HCT116 (cell line): Measurements from ENCODE around the gene TIGAR. TPM values are rescaled to one million over a fixed set of nuclear protein-coding genes. Genes with fewer than 3 reads are reported as not detected.

ENCODE experiments used
- ATAC-seq: fragments of 200-7000 bp; cut with Tn5 transposase; 2 replicates; pipeline ENCODE4 v1.9.1; 2020; ENCODE audit warnings: mild to moderate bottlenecking, moderate library complexity
- BruUV-seq: library from RNA; stranded (reverse); fragments of 400-500 nt; replicated peaks from 2 replicates; lab custom pipeline; 2021; lab: Mats Ljungman, UMichigan
- CTCF ChIA-PET: fragments of 300-600 bp; sonication (Branson Sonifier 250); formaldehyde crosslinking; loops from one replicate; lab custom pipeline; 2021; ENCODE audit warnings: antibody characterized with exemption; lab: Charles Lee
- POLR2A ChIA-PET: fragments of 300-600, 350-600 bp; sonication (Branson Sonifier 250); formaldehyde crosslinking; loops from one replicate; lab custom pipeline; 2021; ENCODE audit warnings: antibody characterized with exemption; lab: Charles Lee
- RAD21 ChIA-PET, 2 experiments: fragments of 300-600 bp; sonication (Branson Sonifier 250); formaldehyde crosslinking; loops; one replicate each; lab custom pipeline; 2023; ENCODE audit warnings: low total read pairs in 2 of 2; ENCODE audit not compliant: uncharacterized antibody in 2 of 2, unreplicated experiment in 2 of 2, low non-redundant PET in 1 of 2; lab: Charles Lee
- DNase-seq: peaks from one replicate; pipeline ENCODE4 v3.0.0-alpha.2; 2010; ENCODE audit warnings: low read depth, low spot score
- H2AFZ ChIP-seq: fragments of 200-600 bp; shearing (Covaris generic), sonication (generic); 2 replicates; pipeline ENCODE4 v1.6.1; 2017; ENCODE audit warnings: low read depth, mixed run types, mixed read lengths, antibody characterized with exemption, low read length; ENCODE audit not compliant: poor library complexity, severe bottlenecking
- H3K27ac ChIP-seq: 2 replicates; pipeline ENCODE4 v1.5.1; 2012; ENCODE audit warnings: low read depth, low read length
- H3K27me3 ChIP-seq: fragments of 200-600 bp; sonication (generic); 2 replicates; pipeline ENCODE4 v1.6.1; 2016; ENCODE audit warnings: mixed run types, low read length, mixed read lengths; ENCODE audit not compliant: insufficient read depth
- H3K36me3 ChIP-seq, 2 experiments: fragments of 200-500 bp in 1 of 2; fragments of 200-600 bp in 1 of 2; sonication (Bioruptor generic) in 1 of 2; sonication (generic) in 1 of 2; 2 replicates each; pipeline versions ENCODE4 v1.5.1 to v1.6.1; 2014 to 2016; ENCODE audit warnings: low read length in 2 of 2, inconsistent platforms in 1 of 2, mixed read lengths in 1 of 2, mixed run types in 1 of 2; ENCODE audit not compliant: insufficient read depth in 2 of 2, control insufficient read depth in 1 of 2
- H3K4me1 ChIP-seq, 2 experiments: fragments of 200-600 bp in 1 of 2; sonication (generic) in 1 of 2; 2 replicates each; pipeline versions ENCODE4 v1.5.1 to v1.6.1; 2012 to 2017; ENCODE audit warnings: low read length in 2 of 2, inconsistent platforms in 1 of 2, mild to moderate bottlenecking in 1 of 2, mixed read lengths in 1 of 2, mixed run types in 1 of 2, moderate library complexity in 1 of 2; ENCODE audit not compliant: insufficient read depth in 2 of 2, control insufficient read depth in 1 of 2
- H3K4me2 ChIP-seq: fragments of 200-600 bp; sonication (generic); 2 replicates; pipeline ENCODE4 v1.6.1; 2017; ENCODE audit warnings: mixed run types, low read length, mixed read lengths
- H3K4me3 ChIP-seq, 2 experiments: fragments of 200-600 bp in 1 of 2; sonication (generic) in 1 of 2; replicated peaks in 1 of 2; 2 replicates each; pipeline ENCODE4 v1.5.1; 2011 to 2016; ENCODE audit warnings: low read length in 2 of 2, control low read depth in 1 of 2, low read depth in 1 of 2, mild to moderate bottlenecking in 1 of 2, mixed read lengths in 1 of 2, mixed run types in 1 of 2
- H3K79me2 ChIP-seq: fragments of 200-600 bp; sonication (generic); 2 replicates; pipeline ENCODE4 v1.6.1; 2017; ENCODE audit warnings: mild to moderate bottlenecking, mixed run types, low read length, moderate library complexity, mixed read lengths; ENCODE audit not compliant: insufficient read depth
- H3K9ac ChIP-seq: fragments of 200-600 bp; sonication (generic); 2 replicates; pipeline ENCODE4 v1.6.1; 2016; ENCODE audit warnings: low read length, mixed read lengths
- H3K9me2 ChIP-seq: fragments of 200-600 bp; sonication (generic), shearing (Covaris generic); 2 replicates; pipeline ENCODE4 v1.6.1; 2017; ENCODE audit warnings: mixed run types, mild to moderate bottlenecking, moderate library complexity; ENCODE audit not compliant: insufficient read depth
- H3K9me3 ChIP-seq, 2 experiments: fragments of 200-500 bp in 1 of 2; fragments of 200-600 bp in 1 of 2; sonication (Bioruptor generic) in 1 of 2; sonication (generic) in 1 of 2; 2 replicates each; pipeline ENCODE4 v1.6.1; 2014 to 2017; ENCODE audit warnings: low read length in 2 of 2, mixed read lengths in 2 of 2, inconsistent platforms in 1 of 2, low read depth in 1 of 2, mild to moderate bottlenecking in 1 of 2, mixed run types in 1 of 2, moderate library complexity in 1 of 2; ENCODE audit not compliant: control insufficient read depth in 1 of 2, insufficient read depth in 1 of 2
- H4K20me1 ChIP-seq: fragments of 200-600 bp; sonication (generic), shearing (Covaris generic); 2 replicates; pipeline ENCODE4 v1.6.1; 2017; ENCODE audit warnings: mixed run types, mild to moderate bottlenecking, moderate library complexity; ENCODE audit not compliant: insufficient read depth
- CEBPB ChIP-seq: IDR thresholded peaks from 2 replicates; pipeline ENCODE4 v1.6.1; 2012; ENCODE audit warnings: low read depth
- CTCF ChIP-seq, 3 experiments: fragments of 200-600 bp in 1 of 3; sonication (generic) in 1 of 3; IDR thresholded peaks in 2 of 3; conservative IDR thresholded peaks in 1 of 3; 2 replicates each; pipeline ENCODE4 v1.5.1; 2012 to 2017; ENCODE audit warnings: low read depth in 2 of 3, low read length in 2 of 3, antibody characterized with exemption in 1 of 3, borderline replicate concordance in 1 of 3, control low read depth in 1 of 3, mild to moderate bottlenecking in 1 of 3, mixed read lengths in 1 of 3, mixed run types in 1 of 3, moderate library complexity in 1 of 3; ENCODE audit not compliant: insufficient read depth in 1 of 3
- EGR1 ChIP-seq: IDR thresholded peaks from 2 replicates; pipeline ENCODE4 v1.6.1; 2012; ENCODE audit warnings: low read depth
- ELF1 ChIP-seq: IDR thresholded peaks from 2 replicates; pipeline ENCODE4 v1.6.1; 2012; ENCODE audit warnings: low read depth, borderline replicate concordance
- FOSL1 ChIP-seq: IDR thresholded peaks from 2 replicates; pipeline ENCODE4 v1.6.1; 2012; ENCODE audit warnings: low read depth
- JUND ChIP-seq: IDR thresholded peaks from 2 replicates; pipeline ENCODE4 v1.6.1; 2012
- POLR2A ChIP-seq: IDR thresholded peaks from 2 replicates; pipeline ENCODE4 v1.7.0; 2011; ENCODE audit warnings: borderline replicate concordance; ENCODE audit not compliant: insufficient read depth, insufficient read length; ENCODE audit errors: extremely low read depth
- POLR2AphosphoS5 ChIP-seq: IDR thresholded peaks from 2 replicates; pipeline ENCODE4 v1.6.1; 2011; ENCODE audit warnings: mild to moderate bottlenecking, low read depth, low read length, moderate library complexity
- RAD21 ChIP-seq: IDR thresholded peaks from 2 replicates; pipeline ENCODE4 v1.6.1; 2012; ENCODE audit warnings: low read depth, mild to moderate bottlenecking
- SP1 ChIP-seq: IDR thresholded peaks from 2 replicates; pipeline ENCODE4 v1.6.1; 2012; ENCODE audit warnings: low read depth
- SRF ChIP-seq: IDR thresholded peaks from 2 replicates; pipeline ENCODE4 v1.6.1; 2012; ENCODE audit warnings: low read depth
- YY1 ChIP-seq: IDR thresholded peaks from 2 replicates; pipeline ENCODE4 v1.6.1; 2011; ENCODE audit warnings: low read length, low read depth, moderate library complexity, mild to moderate bottlenecking; ENCODE audit not compliant: insufficient replicate concordance; ENCODE audit errors: extremely low read depth
- ZBTB33 ChIP-seq: IDR thresholded peaks from 2 replicates; pipeline ENCODE4 v1.6.1; 2011; ENCODE audit warnings: mild to moderate bottlenecking, low read length, moderate library complexity; ENCODE audit not compliant: insufficient replicate concordance; ENCODE audit errors: extremely low read depth
- ZFX ChIP-seq: fragments of 450-650 bp; IDR thresholded peaks from 2 replicates; pipeline ENCODE4 v1.6.1; 2017
- ZNF274 ChIP-seq: fragments of 200-500 bp; sonication (Bioruptor generic); IDR thresholded peaks from 2 replicates; pipeline ENCODE4 v1.6.1; 2014; ENCODE audit warnings: mild to moderate bottlenecking, low read depth, low read length, inconsistent platforms
- intact Hi-C: fragments of 100-400 bp; cut with micrococcal nuclease; formaldehyde crosslinking; loops from 2 replicates; pipeline ENCODE4 v1.10.0; 2022
- total RNA-seq: library from RNA; stranded (reverse); gene quantifications from one replicate; pipeline ENCODE4 v1.2.1, GENCODE V29; 2021; ENCODE audit not compliant: unreplicated experiment

Gene TIGAR
- total RNA-seq, 1 experiment from 2014 or later, result 13.7 TPM

GRCh38 chr12:4293299-4293965 lies 27.6 kb upstream of the TIGAR start:
- H4K20me1 ChIP-seq, result no peaks in the 10 kb centered on the region
- ChIA-PET CTCF (no interaction called here), RAD21 (no interaction called here), POLR2A (no interaction called here)
- no peak overlapping the region for H3K4me2 ChIP-seq
- ATAC-seq, result no peak
- no peaks in the 10 kb centered on the region for H3K9me3 ChIP-seq
- no peak for DNase-seq
- no peaks in the 10 kb centered on the region for H3K4me1 ChIP-seq
- H3K36me3 ChIP-seq, result no peaks in the 10 kb centered on the region
- no peak overlapping the region for H3K9ac ChIP-seq
- BruUV-seq, result no TSS peak
- no peak overlapping the region for H3K27ac ChIP-seq
- no peak overlapping the region for H3K4me3 ChIP-seq
- H2AFZ ChIP-seq, result no peak overlapping the region
- peaks cover 5% of the 10 kb centered on the region; the same call in 1 of the 2 replicates for H3K27me3 ChIP-seq
- intact Hi-C loops, result no loop called here
- no peaks in the 10 kb centered on the region for H3K79me2 ChIP-seq
- TF ChIP-seq SP1, result no peak
- TF ChIP-seq RAD21, result no peak
- no peak for TF ChIP-seq CTCF (IDR thresholded peaks at IDR 0.05 in 2 of 3, conservative IDR thresholded peaks at IDR 0.05 in 1 of 3; ENCODE audit: borderline replicate concordance in 1 of 3, insufficient read depth in 1 of 3, low read depth in 2 of 3, low read length in 2 of 3)
- TF ChIP-seq ZFX, result no peak
- no peak for TF ChIP-seq JUND
- no peak for TF ChIP-seq POLR2A
- no peak for TF ChIP-seq ELF1
- no peak for TF ChIP-seq ZBTB33
- no peak for TF ChIP-seq SRF
- no peak for TF ChIP-seq ZNF274
- TF ChIP-seq FOSL1, result no peak
- TF ChIP-seq EGR1, result no peak
- TF ChIP-seq CEBPB, result no peak
- no peak for TF ChIP-seq POLR2AphosphoS5
- no peak for TF ChIP-seq YY1
- H3K9me2 ChIP-seq, result no peaks in the 10 kb centered on the region
